ENCODE measurements around the gene LRIF1. TPM values are rescaled to one million over a fixed set of nuclear protein-coding genes. Genes with fewer than 3 reads are reported as not detected.

The LRIF1 gene
- total and polyA plus RNA-seq, 2 of the 4 experiments (the other 2 are of a cell fraction): 5.4 to 6.8 TPM

GRCh38 chr1:110960777-110961420 is 2.8 kb downstream of the LRIF1 start:
- no peak overlapping the region for H2BK5ac ChIP-seq (ENCODE audit: low read depth, low read length, poor library complexity, severe bottlenecking)
- H3K4ac ChIP-seq (ENCODE audit: low read depth, low read length): no peak overlapping the region
- ChIA-PET CTCF (interaction anchor here (0.6 kb wide), 1 partner anchor 10 kb away, joined by 3 read pairs; no protein-coding TSS in a partner anchor), POLR2A (ENCODE audit: unreplicated experiment) (no interaction called here)
- H2AK5ac ChIP-seq (ENCODE audit: low read depth, low read length): no peak overlapping the region
- no peak overlapping the region for H4K8ac ChIP-seq (ENCODE audit: low read depth in 2 of 2, low read length in 2 of 2)
- no peak overlapping the region for H3K4me2 ChIP-seq (ENCODE audit: low read depth, low read length)
- no peak overlapping the region for H3K27ac ChIP-seq (ENCODE audit: insufficient read depth, low read length)
- no peak overlapping the region for H3K9ac ChIP-seq (ENCODE audit: low read depth, low read length)
- no peak overlapping the region for H3K56ac ChIP-seq (ENCODE audit: extremely low read depth, insufficient read depth, low read length)
- no peaks in the 10 kb centered on the region for H3K9me3 ChIP-seq (ENCODE audit: control insufficient read depth, insufficient read depth, low read length)
- H2AFZ ChIP-seq (replicated peaks; ENCODE audit: low read length, poor library complexity): no peak overlapping the region
- no peak overlapping the region for H2AK9ac ChIP-seq (replicated peaks; ENCODE audit: low read depth, low read length, poor library complexity)
- no peak overlapping the region for H3K18ac ChIP-seq (ENCODE audit: low read depth, low read length)
- no peaks in the 10 kb centered on the region for H3K36me3 ChIP-seq (ENCODE audit: control insufficient read depth, insufficient read depth, low read length)
- no TSS peak for BruUV-seq (replicated peaks)
- dilution Hi-C loops (cut with HindIII; ENCODE audit: low sequenced_read_pairs, unreplicated experiment) (no loop called here), in situ Hi-C loops (cut with MboI; ENCODE audit: low sequenced_read_pairs) (no loop called here), intact Hi-C loops (cut with micrococcal nuclease) (no loop called here)
- H3K23ac ChIP-seq (ENCODE audit: low read depth, low read length): no peak overlapping the region
- no peak overlapping the region for H2BK20ac ChIP-seq (ENCODE audit: low read depth, low read length)
- no peak overlapping the region for H2BK15ac ChIP-seq (ENCODE audit: low read depth, low read length)
- H4K5ac ChIP-seq (ENCODE audit: low read depth, low read length): no peak overlapping the region
- no peaks in the 10 kb centered on the region for H4K20me1 ChIP-seq (ENCODE audit: insufficient read depth, low read length)
- H2BK120ac ChIP-seq (ENCODE audit: low read depth, low read length): no peak overlapping the region
- no peaks in the 10 kb centered on the region for H3K27me3 ChIP-seq (ENCODE audit: control insufficient read depth, insufficient read depth, low read length)
- ATAC-seq (ENCODE audit: low read depth): no peak
- H3K79me1 ChIP-seq (ENCODE audit: low read depth in 1 of 2, low read length in 2 of 2): peaks cover 4 to 11% of the 10 kb centered on the region in 2 experiments; a peak in 3 of 4 replicates
- H3K4me1 ChIP-seq (ENCODE audit: control insufficient read depth, insufficient read depth, low read length): no peaks in the 10 kb centered on the region
- 88% methylated on average over 1 of the region's 2 CpGs; no CpG with 5 or more reads in 1 of the 2 experiments for WGBS, 2 experiments (ENCODE audit: extremely low coverage in 2 of 2, insufficient read length in 1 of 2)
- no peak overlapping the region for H4K91ac ChIP-seq (ENCODE audit: insufficient read depth, low read depth, low read length)
- H3K9me1 ChIP-seq (ENCODE audit: insufficient read depth, low read length): no peaks in the 10 kb centered on the region
- no peak for DNase-seq
- TF ChIP-seq MXI1 (IDR thresholded peaks at IDR 0.05; ENCODE audit: borderline replicate concordance, low read depth, low read length): no peak
- TF ChIP-seq MAZ (IDR thresholded peaks at IDR 0.05; ENCODE audit: borderline replicate concordance, low read depth, low read length): no peak
- TF ChIP-seq NFE2L2 (IDR thresholded peaks at IDR 0.05; ENCODE audit: low read depth, low read length): no peak
- no peak for TF ChIP-seq BHLHE40 (IDR thresholded peaks at IDR 0.05; ENCODE audit: low read depth, low read length)
- no peak for TF ChIP-seq CHD1 (IDR thresholded peaks at IDR 0.05; ENCODE audit: low read depth, low read length)
- H3K14ac ChIP-seq (replicated peaks; ENCODE audit: low read depth, low read length): no peak overlapping the region
- no peak overlapping the region for H3K4me3 ChIP-seq (ENCODE audit: insufficient read depth, low read depth, low read length)
